ENCODE measurements around the gene GNAO1. TPM values are rescaled to one million over a fixed set of nuclear protein-coding genes. Genes with fewer than 3 reads are reported as not detected.

Gene GNAO1
- total and polyA plus RNA-seq, 9 donors = 0.72 to 5.6 (median 2.7) TPM

GRCh38 chr16:56364865-56365264 lies 173.6 kb downstream of the GNAO1 start:
- Histone ChIP-seq H3K36me3 (no peaks in the 10 kb centered on the region), H3K27me3 (no peaks in the 10 kb centered on the region), H3K4me3 (no peak overlapping the region), H3K4me1 (ENCODE audit: insufficient read depth) (no peaks in the 10 kb centered on the region), H3K9me3 (no peaks in the 10 kb centered on the region), H3K27ac (no peak overlapping the region)
- TF ChIP-seq EP300 (IDR thresholded peaks at IDR 0.05) (no peak), CTCF (IDR thresholded peaks at IDR 0.05) (no peak), POLR2A (IDR thresholded peaks at IDR 0.05) (no peak)
- DNase-seq = no peak
- 96 to 98% (median 96%) methylated on average over 8 of the region's 8 CpGs for WGBS, 3 donors
- intact Hi-C loops (cut with DNase I) = no loop called here

GRCh38 chr16:56365552-56365951 lies 174.3 kb downstream of the GNAO1 start:
- Histone ChIP-seq H3K27ac (no peak overlapping the region), H3K27me3 (no peaks in the 10 kb centered on the region), H3K4me1 (ENCODE audit: insufficient read depth) (peaks cover 2% of the 10 kb centered on the region), H3K4me3 (no peak overlapping the region), H3K9me3 (no peaks in the 10 kb centered on the region), H3K36me3 (no peaks in the 10 kb centered on the region)
- TF ChIP-seq POLR2A (IDR thresholded peaks at IDR 0.05) (no peak), EP300 (IDR thresholded peaks at IDR 0.05) (no peak)
- intact Hi-C loops (cut with DNase I) = no loop called here
- DNase-seq = no peak
- 72 to 97% (median 80%) methylated on average over 7 of the region's 7 CpGs for WGBS, 3 donors

DNA sequence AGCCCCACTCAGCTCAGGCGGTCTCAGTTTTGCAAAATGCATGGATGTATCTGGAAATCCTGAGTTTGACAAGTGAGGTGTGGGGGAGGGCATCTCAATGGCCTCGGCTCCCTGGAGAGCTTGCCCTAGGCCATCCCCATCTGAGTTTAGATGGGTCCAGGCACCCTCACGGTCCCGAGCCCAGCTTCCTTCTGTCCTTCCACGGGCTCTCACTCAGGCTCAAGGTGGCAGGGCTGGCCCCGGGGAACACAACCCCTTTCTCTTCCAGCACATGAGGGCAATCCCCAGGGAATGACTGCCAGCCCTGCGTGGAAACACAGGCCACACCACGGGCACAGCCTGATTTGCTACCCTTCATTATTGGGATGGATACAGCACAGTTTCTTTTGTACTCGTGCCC lies 175.7 kb downstream of the GNAO1 start:
- H3K36me3 ChIP-seq = no peaks in the 10 kb centered on the region
- peak in 1 of 5 donors; percentile 24 for DNase-seq

GRCh38 chr16:56367764-56368163 lies 176.5 kb downstream of the GNAO1 start:
- no peaks in the 10 kb centered on the region for H3K27me3 ChIP-seq
- H3K9me3 ChIP-seq = no peaks in the 10 kb centered on the region
- TF ChIP-seq EP300 (IDR thresholded peaks at IDR 0.05) = no peak
- TF ChIP-seq CTCF (IDR thresholded peaks at IDR 0.05) = no peak
- no peak for TF ChIP-seq POLR2A (IDR thresholded peaks at IDR 0.05)
- 92 to 95% (median 95%) methylated on average over 6 of the region's 6 CpGs for WGBS, 3 donors
- no peak for DNase-seq
- peaks cover 9% of the 10 kb centered on the region for H3K4me1 ChIP-seq (ENCODE audit: insufficient read depth)
- intact Hi-C loops (cut with DNase I) = no loop called here
- H3K36me3 ChIP-seq = no peaks in the 10 kb centered on the region
- H3K27ac ChIP-seq = no peak overlapping the region
- no peak overlapping the region for H3K4me3 ChIP-seq

More for the DNA sequence above, 175.7 kb downstream of the GNAO1 start:
- intact Hi-C loops (cut with DNase I) = no loop called here
- Histone ChIP-seq H3K4me1 (ENCODE audit: insufficient read depth) (peaks cover 9% of the 10 kb centered on the region), H3K9me3 (no peaks in the 10 kb centered on the region), H3K4me3 (no peak overlapping the region), H3K27me3 (no peaks in the 10 kb centered on the region), H3K27ac (no peak overlapping the region)
- WGBS, 3 donors = 86 to 92% (median 90%) methylated on average over 9 of the region's 9 CpGs
- TF ChIP-seq POLR2A (IDR thresholded peaks at IDR 0.05) (no peak), EP300 (IDR thresholded peaks at IDR 0.05) (no peak), CTCF (IDR thresholded peaks at IDR 0.05) (no peak)

- H3K27ac ChIP-seq = no peak overlapping the region
- H3K9me3 ChIP-seq = no peaks in the 10 kb centered on the region
- DNase-seq = no peak
- intact Hi-C loops (cut with DNase I) = no loop called here
- H3K27me3 ChIP-seq = no peaks in the 10 kb centered on the region
- H3K4me1 ChIP-seq (ENCODE audit: insufficient read depth) = peaks cover 9% of the 10 kb centered on the region
- no peaks in the 10 kb centered on the region for H3K36me3 ChIP-seq
- no peak for TF ChIP-seq EP300 (IDR thresholded peaks at IDR 0.05)
- TF ChIP-seq CTCF (IDR thresholded peaks at IDR 0.05) = no peak
- no peak for TF ChIP-seq POLR2A (IDR thresholded peaks at IDR 0.05)
- WGBS, 3 donors = 87 to 98% (median 94%) methylated on average over 2 of the region's 2 CpGs
- H3K4me3 ChIP-seq = no peak overlapping the region
Measured at GRCh38 chr16:56368545-56368944, 177.3 kb downstream of the GNAO1 start.
